HEK293 (cell line): ENCODE measurements around the gene DLX6.

ENCODE experiments used
- KLF1 ChIP-seq: fragments of 450-650 bp; formaldehyde crosslinking; IDR thresholded peaks from 2 replicates; pipeline ENCODE4 v1.5.1; 2016; ENCODE audit warnings: missing biosample characterization, missing genetic modification characterization
- REPIN1 ChIP-seq: fragments of 450-650 bp; formaldehyde crosslinking; IDR thresholded peaks from 2 replicates; pipeline ENCODE4 v1.5.1; 2017; ENCODE audit warnings: missing biosample characterization, missing genetic modification characterization, low read depth
- ZBTB17 ChIP-seq: fragments of 450-650 bp; formaldehyde crosslinking; IDR thresholded peaks from 2 replicates; pipeline ENCODE4 v1.5.1; 2016; ENCODE audit warnings: missing biosample characterization, missing genetic modification characterization
- ZBTB21 ChIP-seq: fragments of 450-650 bp; formaldehyde crosslinking; IDR thresholded peaks from 2 replicates; pipeline ENCODE4 v1.5.1; 2017; ENCODE audit warnings: missing biosample characterization, missing genetic modification characterization
- ZBTB8A ChIP-seq: fragments of 450-650 bp; formaldehyde crosslinking; IDR thresholded peaks from 2 replicates; pipeline ENCODE4 v1.5.1; 2016; ENCODE audit warnings: missing biosample characterization, missing genetic modification characterization
- ZNF214 ChIP-seq: fragments of 450-650 bp; formaldehyde crosslinking; IDR thresholded peaks from 2 replicates; pipeline ENCODE4 v1.5.1; 2017; ENCODE audit warnings: missing biosample characterization, mild to moderate bottlenecking, missing genetic modification characterization, borderline replicate concordance
- ZNF221 ChIP-seq: fragments of 450-650 bp; formaldehyde crosslinking; IDR thresholded peaks from 2 replicates; pipeline ENCODE4 v1.5.1; 2017; ENCODE audit warnings: missing biosample characterization, missing genetic modification characterization, borderline replicate concordance
- ZNF324 ChIP-seq: fragments of 450-650 bp; formaldehyde crosslinking; IDR thresholded peaks from 2 replicates; pipeline ENCODE4 v1.5.1; 2016; ENCODE audit warnings: missing biosample characterization, missing genetic modification characterization
- ZNF335 ChIP-seq: fragments of 450-650 bp; formaldehyde crosslinking; conservative IDR thresholded peaks from 2 replicates; pipeline ENCODE4 v1.5.1; 2016; ENCODE audit warnings: missing biosample characterization, missing genetic modification characterization
- ZNF37A ChIP-seq: fragments of 450-650 bp; IDR thresholded peaks from 2 replicates; pipeline ENCODE4 v1.5.1; 2018; ENCODE audit warnings: missing biosample characterization, missing genetic modification characterization
- ZNF423 ChIP-seq: fragments of 450-650 bp; formaldehyde crosslinking; IDR thresholded peaks from 2 replicates; pipeline ENCODE4 v1.5.1; 2016; ENCODE audit warnings: missing biosample characterization, missing genetic modification characterization
- ZNF433 ChIP-seq: fragments of 450-650 bp; formaldehyde crosslinking; IDR thresholded peaks from 2 replicates; pipeline ENCODE4 v1.5.1; 2016; ENCODE audit warnings: missing biosample characterization, missing genetic modification characterization, low read depth
- ZNF48 ChIP-seq: fragments of 450-650 bp; formaldehyde crosslinking; IDR thresholded peaks from 2 replicates; pipeline ENCODE4 v1.5.1; 2016; ENCODE audit warnings: missing biosample characterization, missing genetic modification characterization
- ZNF501 ChIP-seq: fragments of 450-650 bp; formaldehyde crosslinking; IDR thresholded peaks from 2 replicates; pipeline ENCODE4 v1.5.1; 2016; ENCODE audit warnings: missing biosample characterization, missing genetic modification characterization
- ZNF555 ChIP-seq: fragments of 450-650 bp; formaldehyde crosslinking; conservative IDR thresholded peaks from 2 replicates; pipeline ENCODE4 v1.5.1; 2017; ENCODE audit warnings: missing biosample characterization, mild to moderate bottlenecking, missing genetic modification characterization, inconsistent platforms
- ZNF701 ChIP-seq: fragments of 450-650 bp; formaldehyde crosslinking; IDR thresholded peaks from 2 replicates; pipeline ENCODE4 v1.5.1; 2016; ENCODE audit warnings: missing biosample characterization, missing genetic modification characterization
- TF ChIP-seq, protein P1 (sequence below): fragments of 450-650 bp; formaldehyde crosslinking; IDR thresholded peaks from 2 replicates; pipeline ENCODE4 v1.5.1; 2016; ENCODE audit warnings: missing biosample characterization, missing genetic modification characterization, low read depth
- TF ChIP-seq, protein P2 (sequence below): fragments of 450-650 bp; formaldehyde crosslinking; IDR thresholded peaks from 2 replicates; pipeline ENCODE4 v1.5.1; 2017; ENCODE audit warnings: missing biosample characterization, missing genetic modification characterization
- TF ChIP-seq, protein P3 (sequence below): fragments of 450-650 bp; formaldehyde crosslinking; IDR thresholded peaks from 2 replicates; pipeline ENCODE4 v1.5.1; 2017; ENCODE audit warnings: missing biosample characterization, missing genetic modification characterization
- TF ChIP-seq, protein P4 (sequence below): fragments of 450-650 bp; formaldehyde crosslinking; conservative IDR thresholded peaks from 2 replicates; pipeline ENCODE4 v1.5.1; 2016; ENCODE audit warnings: low read depth, missing biosample characterization, missing genetic modification characterization
- TF ChIP-seq, protein P5 (sequence below): fragments of 450-650 bp; formaldehyde crosslinking; IDR thresholded peaks from 2 replicates; pipeline ENCODE4 v1.5.1; 2016; ENCODE audit warnings: missing biosample characterization, missing genetic modification characterization
- TF ChIP-seq, protein P6 (sequence below): fragments of 450-650 bp; formaldehyde crosslinking; optimal IDR thresholded peaks from 2 replicates; pipeline ENCODE3; 2016; ENCODE audit warnings: missing biosample characterization, mild to moderate bottlenecking, missing genetic modification characterization
- TF ChIP-seq, protein P7 (sequence below): fragments of 450-650 bp; formaldehyde crosslinking; conservative IDR thresholded peaks from 2 replicates; pipeline ENCODE4 v1.5.1; 2016; ENCODE audit warnings: low read depth, missing biosample characterization, missing genetic modification characterization

DLX6 gene

DNA sequence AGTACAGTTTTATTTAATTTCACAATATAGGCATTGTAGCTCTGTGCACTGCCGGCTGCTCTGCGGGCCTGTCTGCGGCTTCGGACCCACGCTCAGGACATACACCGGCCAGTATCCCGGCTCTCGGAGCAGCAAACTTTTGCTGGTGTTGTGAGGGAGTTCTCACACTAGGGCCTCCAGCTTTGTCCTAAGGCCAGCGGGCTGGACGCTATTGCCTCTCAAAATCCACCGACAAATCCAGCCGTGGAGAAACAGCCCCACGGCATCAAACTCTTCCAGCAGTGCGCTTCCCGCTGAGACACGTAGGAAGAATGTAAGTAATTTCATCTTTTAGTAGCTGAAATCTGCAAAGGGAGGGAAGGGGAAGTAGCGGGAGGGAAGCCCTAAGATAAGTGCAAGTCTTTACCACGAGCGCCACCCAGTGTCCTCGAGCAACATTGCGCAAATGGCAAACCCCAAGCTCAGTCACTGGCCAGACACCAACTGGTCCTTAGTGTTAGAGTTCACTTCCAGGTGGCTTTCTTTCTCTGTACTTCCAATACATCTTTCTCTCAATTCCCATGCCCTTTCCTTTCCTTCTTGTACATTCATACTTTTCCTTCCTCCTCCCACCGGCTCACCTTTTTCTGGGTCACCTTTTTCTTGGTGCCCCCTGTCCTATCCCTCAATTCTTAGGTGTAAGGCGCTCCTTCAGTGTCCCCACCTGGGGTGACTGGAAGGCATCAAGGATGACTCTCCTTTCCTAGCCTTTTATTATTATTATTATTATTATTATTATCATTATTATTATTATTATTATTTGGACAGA, 22.3 kb downstream of the DLX6 start (continued):
- TF ChIP-seq ZNF48 (tag by site-specific recombination) (no peak), ZNF221 (tag by site-specific recombination) (no peak), ZNF214 (tag by site-specific recombination) (no peak), ZNF701 (tag by site-specific recombination) (no peak), ZNF324 (no peak), ZNF37A (tag by site-specific recombination) (no peak), ZBTB17 (tag by site-specific recombination) (no peak), ZNF423 (tag by site-specific recombination) (no peak), ZBTB21 (no peak), ZNF335 (peak; percentile 87), ZBTB8A (tag by site-specific recombination) (no peak), ZNF433 (no peak), ZNF555 (tag by site-specific recombination) (no peak), ZNF501 (tag by site-specific recombination) (peak; percentile 78; the same call in 1 of the 2 replicates), KLF1 (tag by site-specific recombination) (no peak), REPIN1 (tag by site-specific recombination) (0 out of 2 replicates have a peak, but pooled peaks have one; percentile 18)
- TF ChIP-seq, protein P1, sequence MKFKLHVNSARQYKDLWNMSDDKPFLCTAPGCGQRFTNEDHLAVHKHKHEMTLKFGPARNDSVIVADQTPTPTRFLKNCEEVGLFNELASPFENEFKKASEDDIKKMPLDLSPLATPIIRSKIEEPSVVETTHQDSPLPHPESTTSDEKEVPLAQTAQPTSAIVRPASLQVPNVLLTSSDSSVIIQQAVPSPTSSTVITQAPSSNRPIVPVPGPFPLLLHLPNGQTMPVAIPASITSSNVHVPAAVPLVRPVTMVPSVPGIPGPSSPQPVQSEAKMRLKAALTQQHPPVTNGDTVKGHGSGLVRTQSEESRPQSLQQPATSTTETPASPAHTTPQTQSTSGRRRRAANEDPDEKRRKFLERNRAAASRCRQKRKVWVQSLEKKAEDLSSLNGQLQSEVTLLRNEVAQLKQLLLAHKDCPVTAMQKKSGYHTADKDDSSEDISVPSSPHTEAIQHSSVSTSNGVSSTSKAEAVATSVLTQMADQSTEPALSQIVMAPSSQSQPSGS (tag by site-specific recombination) = no peak
- TF ChIP-seq, protein P2, sequence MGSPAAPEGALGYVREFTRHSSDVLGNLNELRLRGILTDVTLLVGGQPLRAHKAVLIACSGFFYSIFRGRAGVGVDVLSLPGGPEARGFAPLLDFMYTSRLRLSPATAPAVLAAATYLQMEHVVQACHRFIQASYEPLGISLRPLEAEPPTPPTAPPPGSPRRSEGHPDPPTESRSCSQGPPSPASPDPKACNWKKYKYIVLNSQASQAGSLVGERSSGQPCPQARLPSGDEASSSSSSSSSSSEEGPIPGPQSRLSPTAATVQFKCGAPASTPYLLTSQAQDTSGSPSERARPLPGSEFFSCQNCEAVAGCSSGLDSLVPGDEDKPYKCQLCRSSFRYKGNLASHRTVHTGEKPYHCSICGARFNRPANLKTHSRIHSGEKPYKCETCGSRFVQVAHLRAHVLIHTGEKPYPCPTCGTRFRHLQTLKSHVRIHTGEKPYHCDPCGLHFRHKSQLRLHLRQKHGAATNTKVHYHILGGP = no peak
- TF ChIP-seq, protein P3, sequence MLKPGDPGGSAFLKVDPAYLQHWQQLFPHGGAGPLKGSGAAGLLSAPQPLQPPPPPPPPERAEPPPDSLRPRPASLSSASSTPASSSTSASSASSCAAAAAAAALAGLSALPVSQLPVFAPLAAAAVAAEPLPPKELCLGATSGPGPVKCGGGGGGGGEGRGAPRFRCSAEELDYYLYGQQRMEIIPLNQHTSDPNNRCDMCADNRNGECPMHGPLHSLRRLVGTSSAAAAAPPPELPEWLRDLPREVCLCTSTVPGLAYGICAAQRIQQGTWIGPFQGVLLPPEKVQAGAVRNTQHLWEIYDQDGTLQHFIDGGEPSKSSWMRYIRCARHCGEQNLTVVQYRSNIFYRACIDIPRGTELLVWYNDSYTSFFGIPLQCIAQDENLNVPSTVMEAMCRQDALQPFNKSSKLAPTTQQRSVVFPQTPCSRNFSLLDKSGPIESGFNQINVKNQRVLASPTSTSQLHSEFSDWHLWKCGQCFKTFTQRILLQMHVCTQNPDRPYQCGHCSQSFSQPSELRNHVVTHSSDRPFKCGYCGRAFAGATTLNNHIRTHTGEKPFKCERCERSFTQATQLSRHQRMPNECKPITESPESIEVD (tag by site-specific recombination) = peak; percentile 17; the same call in 1 of the 2 replicates
- TF ChIP-seq, protein P4, sequence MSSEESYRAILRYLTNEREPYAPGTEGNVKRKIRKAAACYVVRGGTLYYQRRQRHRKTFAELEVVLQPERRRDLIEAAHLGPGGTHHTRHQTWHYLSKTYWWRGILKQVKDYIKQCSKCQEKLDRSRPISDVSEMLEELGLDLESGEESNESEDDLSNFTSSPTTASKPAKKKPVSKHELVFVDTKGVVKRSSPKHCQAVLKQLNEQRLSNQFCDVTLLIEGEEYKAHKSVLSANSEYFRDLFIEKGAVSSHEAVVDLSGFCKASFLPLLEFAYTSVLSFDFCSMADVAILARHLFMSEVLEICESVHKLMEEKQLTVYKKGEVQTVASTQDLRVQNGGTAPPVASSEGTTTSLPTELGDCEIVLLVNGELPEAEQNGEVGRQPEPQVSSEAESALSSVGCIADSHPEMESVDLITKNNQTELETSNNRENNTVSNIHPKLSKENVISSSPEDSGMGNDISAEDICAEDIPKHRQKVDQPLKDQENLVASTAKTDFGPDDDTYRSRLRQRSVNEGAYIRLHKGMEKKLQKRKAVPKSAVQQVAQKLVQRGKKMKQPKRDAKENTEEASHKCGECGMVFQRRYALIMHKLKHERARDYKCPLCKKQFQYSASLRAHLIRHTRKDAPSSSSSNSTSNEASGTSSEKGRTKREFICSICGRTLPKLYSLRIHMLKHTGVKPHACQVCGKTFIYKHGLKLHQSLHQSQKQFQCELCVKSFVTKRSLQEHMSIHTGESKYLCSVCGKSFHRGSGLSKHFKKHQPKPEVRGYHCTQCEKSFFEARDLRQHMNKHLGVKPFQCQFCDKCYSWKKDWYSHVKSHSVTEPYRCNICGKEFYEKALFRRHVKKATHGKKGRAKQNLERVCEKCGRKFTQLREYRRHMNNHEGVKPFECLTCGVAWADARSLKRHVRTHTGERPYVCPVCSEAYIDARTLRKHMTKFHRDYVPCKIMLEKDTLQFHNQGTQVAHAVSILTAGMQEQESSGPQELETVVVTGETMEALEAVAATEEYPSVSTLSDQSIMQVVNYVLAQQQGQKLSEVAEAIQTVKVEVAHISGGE (tag by site-specific recombination) = 0 out of 2 replicates have a peak, but pooled peaks have one; percentile 10
- TF ChIP-seq, protein P5, sequence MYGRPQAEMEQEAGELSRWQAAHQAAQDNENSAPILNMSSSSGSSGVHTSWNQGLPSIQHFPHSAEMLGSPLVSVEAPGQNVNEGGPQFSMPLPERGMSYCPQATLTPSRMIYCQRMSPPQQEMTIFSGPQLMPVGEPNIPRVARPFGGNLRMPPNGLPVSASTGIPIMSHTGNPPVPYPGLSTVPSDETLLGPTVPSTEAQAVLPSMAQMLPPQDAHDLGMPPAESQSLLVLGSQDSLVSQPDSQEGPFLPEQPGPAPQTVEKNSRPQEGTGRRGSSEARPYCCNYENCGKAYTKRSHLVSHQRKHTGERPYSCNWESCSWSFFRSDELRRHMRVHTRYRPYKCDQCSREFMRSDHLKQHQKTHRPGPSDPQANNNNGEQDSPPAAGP (tag by site-specific recombination) = no peak
- TF ChIP-seq, protein P6, sequence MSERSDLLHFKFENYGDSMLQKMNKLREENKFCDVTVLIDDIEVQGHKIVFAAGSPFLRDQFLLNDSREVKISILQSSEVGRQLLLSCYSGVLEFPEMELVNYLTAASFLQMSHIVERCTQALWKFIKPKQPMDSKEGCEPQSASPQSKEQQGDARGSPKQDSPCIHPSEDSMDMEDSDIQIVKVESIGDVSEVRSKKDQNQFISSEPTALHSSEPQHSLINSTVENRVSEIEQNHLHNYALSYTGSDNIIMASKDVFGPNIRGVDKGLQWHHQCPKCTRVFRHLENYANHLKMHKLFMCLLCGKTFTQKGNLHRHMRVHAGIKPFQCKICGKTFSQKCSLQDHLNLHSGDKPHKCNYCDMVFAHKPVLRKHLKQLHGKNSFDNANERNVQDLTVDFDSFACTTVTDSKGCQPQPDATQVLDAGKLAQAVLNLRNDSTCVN = no peak
- TF ChIP-seq, protein P7, sequence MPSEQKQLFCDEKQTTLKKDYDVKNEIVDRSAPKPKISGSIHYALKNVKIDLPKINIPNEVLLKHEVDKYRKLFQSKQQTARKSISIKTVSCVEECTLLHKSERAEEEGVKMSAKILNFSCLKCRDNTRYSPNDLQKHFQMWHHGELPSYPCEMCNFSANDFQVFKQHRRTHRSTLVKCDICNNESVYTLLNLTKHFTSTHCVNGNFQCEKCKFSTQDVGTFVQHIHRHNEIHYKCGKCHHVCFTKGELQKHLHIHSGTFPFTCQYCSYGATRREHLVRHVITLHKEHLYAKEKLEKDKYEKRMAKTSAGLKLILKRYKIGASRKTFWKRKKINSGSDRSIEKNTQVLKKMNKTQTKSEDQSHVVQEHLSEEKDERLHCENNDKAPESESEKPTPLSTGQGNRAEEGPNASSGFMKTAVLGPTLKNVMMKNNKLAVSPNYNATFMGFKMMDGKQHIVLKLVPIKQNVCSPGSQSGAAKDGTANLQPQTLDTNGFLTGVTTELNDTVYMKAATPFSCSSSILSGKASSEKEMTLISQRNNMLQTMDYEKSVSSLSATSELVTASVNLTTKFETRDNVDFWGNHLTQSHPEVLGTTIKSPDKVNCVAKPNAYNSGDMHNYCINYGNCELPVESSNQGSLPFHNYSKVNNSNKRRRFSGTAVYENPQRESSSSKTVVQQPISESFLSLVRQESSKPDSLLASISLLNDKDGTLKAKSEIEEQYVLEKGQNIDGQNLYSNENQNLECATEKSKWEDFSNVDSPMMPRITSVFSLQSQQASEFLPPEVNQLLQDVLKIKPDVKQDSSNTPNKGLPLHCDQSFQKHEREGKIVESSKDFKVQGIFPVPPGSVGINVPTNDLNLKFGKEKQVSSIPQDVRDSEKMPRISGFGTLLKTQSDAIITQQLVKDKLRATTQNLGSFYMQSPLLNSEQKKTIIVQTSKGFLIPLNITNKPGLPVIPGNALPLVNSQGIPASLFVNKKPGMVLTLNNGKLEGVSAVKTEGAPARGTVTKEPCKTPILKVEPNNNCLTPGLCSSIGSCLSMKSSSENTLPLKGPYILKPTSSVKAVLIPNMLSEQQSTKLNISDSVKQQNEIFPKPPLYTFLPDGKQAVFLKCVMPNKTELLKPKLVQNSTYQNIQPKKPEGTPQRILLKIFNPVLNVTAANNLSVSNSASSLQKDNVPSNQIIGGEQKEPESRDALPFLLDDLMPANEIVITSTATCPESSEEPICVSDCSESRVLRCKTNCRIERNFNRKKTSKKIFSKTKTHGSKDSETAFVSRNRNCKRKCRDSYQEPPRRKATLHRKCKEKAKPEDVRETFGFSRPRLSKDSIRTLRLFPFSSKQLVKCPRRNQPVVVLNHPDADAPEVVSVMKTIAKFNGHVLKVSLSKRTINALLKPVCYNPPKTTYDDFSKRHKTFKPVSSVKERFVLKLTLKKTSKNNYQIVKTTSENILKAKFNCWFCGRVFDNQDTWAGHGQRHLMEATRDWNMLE = no peak
